Neural progenitor cell (in vitro differentiated cells): ENCODE measurements around the gene NPIPA8.
"Not testable (repeated sequence)": the region's sequence is repeated elsewhere in the genome, so short reads cannot be mapped to it uniquely, and the experiment has no call there.

Experiments
- EZH2 ChIP-seq: fragments of 200-600 bp; sonication (generic); IDR thresholded peaks from 2 replicates; pipeline ENCODE4 v1.6.1; 2017; ENCODE audit warnings: antibody characterized with exemption, mild to moderate bottlenecking, moderate library complexity
- EZH2phosphoT487 ChIP-seq: fragments of 200-600 bp; sonication (generic); IDR thresholded peaks from 2 replicates; pipeline ENCODE4 v1.6.1; 2017; ENCODE audit warnings: antibody characterized with exemption
- TF ChIP-seq, protein P1 (sequence below): fragments of 200-600 bp; sonication (generic); IDR thresholded peaks from 2 replicates; pipeline ENCODE4 v1.5.1; 2017; ENCODE audit warnings: antibody characterized with exemption, mild to moderate bottlenecking

DNA sequence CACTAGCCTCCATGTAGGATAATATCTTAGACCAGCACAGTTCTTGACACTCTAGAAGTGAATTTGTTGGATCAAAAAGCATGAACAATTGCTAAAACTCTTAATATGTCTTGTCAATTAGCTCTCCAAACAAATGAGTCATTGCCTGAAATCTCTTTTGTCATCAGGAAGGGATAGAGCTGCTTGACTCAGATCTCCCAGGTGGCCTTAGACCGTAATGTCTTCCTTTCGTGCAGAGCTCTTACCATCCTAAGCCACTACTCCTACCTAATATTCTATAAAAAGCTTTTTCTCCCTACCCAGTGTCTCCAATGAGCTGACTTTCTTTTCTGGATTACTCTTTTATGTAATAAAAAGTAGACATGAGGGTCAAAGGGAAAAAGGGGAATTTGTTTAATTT is 66.4 kb downstream of the NPIPA8 start:
- TF ChIP-seq, protein P1, sequence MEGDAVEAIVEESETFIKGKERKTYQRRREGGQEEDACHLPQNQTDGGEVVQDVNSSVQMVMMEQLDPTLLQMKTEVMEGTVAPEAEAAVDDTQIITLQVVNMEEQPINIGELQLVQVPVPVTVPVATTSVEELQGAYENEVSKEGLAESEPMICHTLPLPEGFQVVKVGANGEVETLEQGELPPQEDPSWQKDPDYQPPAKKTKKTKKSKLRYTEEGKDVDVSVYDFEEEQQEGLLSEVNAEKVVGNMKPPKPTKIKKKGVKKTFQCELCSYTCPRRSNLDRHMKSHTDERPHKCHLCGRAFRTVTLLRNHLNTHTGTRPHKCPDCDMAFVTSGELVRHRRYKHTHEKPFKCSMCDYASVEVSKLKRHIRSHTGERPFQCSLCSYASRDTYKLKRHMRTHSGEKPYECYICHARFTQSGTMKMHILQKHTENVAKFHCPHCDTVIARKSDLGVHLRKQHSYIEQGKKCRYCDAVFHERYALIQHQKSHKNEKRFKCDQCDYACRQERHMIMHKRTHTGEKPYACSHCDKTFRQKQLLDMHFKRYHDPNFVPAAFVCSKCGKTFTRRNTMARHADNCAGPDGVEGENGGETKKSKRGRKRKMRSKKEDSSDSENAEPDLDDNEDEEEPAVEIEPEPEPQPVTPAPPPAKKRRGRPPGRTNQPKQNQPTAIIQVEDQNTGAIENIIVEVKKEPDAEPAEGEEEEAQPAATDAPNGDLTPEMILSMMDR: not testable (repeated sequence)
- not testable (repeated sequence) for TF ChIP-seq EZH2, EZH2phosphoT487
